ENCODE results near the gene DHX38. TPM values are rescaled to one million over a fixed set of nuclear protein-coding genes. Genes with fewer than 3 reads are reported as not detected.
"Not testable (repeated sequence)": the region's sequence is repeated elsewhere in the genome, so short reads cannot be mapped to it uniquely, and the experiment has no call there.

The DHX38 gene
- total RNA-seq, 4 donors from 2014 or later: 31.7 to 52.7 (median 47.7) TPM

DNA sequence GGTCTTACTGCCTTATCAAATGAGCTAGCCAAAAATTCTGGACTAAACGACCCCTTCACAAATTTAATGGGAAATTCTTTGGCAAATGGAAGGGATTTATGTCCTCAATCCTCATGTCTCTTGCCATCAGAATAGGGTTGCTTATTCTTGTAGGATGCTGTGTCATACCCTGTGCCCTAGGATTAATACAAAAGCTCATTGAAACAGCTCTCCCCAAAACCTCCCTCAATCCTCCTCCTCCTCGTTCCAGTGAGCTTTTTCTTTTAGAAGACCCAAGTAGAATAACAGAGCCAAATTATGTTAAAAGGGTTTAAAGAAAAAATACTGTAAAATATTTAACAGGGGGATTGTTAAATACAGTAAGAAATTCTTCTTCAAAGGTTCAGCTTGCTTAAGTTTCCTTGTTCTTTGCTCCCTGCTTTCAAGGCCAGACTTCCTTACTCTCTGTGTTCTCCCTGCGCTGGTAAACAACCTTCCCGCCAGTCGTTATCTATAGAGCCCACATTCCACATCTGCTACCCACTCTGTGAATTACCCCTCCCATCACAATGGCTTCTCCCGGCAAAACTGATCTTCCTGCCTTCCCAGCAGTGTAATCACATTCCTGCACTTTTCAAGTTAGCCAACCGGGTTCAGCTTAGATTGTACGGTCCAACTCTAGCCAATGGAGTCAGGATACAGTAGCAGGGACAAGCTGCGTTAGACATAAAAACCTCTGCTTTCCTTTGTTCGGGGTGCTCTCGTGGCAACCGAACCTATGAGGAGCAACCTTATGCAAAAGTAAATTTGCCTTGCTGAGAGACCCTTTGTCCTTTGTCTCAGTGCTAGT, 20.9 kb upstream of the DHX38 start:
- TF ChIP-seq POLR2A (IDR thresholded peaks at IDR 0.05): no peak
- TF ChIP-seq, protein P1, sequence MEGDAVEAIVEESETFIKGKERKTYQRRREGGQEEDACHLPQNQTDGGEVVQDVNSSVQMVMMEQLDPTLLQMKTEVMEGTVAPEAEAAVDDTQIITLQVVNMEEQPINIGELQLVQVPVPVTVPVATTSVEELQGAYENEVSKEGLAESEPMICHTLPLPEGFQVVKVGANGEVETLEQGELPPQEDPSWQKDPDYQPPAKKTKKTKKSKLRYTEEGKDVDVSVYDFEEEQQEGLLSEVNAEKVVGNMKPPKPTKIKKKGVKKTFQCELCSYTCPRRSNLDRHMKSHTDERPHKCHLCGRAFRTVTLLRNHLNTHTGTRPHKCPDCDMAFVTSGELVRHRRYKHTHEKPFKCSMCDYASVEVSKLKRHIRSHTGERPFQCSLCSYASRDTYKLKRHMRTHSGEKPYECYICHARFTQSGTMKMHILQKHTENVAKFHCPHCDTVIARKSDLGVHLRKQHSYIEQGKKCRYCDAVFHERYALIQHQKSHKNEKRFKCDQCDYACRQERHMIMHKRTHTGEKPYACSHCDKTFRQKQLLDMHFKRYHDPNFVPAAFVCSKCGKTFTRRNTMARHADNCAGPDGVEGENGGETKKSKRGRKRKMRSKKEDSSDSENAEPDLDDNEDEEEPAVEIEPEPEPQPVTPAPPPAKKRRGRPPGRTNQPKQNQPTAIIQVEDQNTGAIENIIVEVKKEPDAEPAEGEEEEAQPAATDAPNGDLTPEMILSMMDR (IDR thresholded peaks at IDR 0.05): no peak
- no peaks in the 10 kb centered on the region for H3K4me1 ChIP-seq
- WGBS, 2 donors: 69% methylated on average over 12 of the region's 12 CpGs

DNA sequence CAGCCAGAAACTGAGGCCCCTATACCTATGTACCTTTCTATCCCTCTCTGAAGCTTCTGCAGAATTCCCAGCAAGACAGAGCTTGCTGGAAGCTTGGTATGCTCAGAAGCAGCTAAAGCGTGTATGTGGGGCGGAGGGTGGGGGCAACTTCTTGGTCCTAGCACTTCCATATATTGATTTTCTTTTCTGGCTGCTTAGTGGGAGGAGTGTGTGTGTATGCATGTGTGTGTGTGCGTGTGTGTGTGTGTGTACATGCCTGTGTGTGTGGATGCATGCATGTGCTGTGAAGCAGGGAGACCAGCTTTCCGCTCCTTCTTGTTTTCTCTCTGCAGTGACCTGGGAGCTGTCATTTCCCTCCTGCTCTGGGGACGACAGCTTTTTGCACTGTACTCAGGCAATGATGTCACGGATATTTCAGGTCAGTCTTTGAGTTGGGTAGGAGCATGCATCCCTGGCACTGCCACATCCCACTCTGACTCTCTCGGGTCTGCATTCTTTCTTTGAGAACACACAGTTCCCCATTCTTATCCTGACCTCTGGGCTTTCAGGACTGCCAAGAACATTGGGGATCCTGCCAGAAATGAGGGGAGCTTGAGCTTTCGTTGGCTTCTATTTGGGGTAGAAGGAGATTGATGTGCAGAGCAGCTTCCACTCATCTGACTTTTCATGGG, 20.0 kb upstream of the DHX38 start:
- 88% methylated on average over 8 of the region's 8 CpGs for WGBS, 2 donors
- H3K9me3 ChIP-seq: no peaks in the 10 kb centered on the region
- H3K4me3 ChIP-seq (replicated peaks in 1 of 3): no peak overlapping the region
- H3K4me1 ChIP-seq: no peaks in the 10 kb centered on the region
- DNase-seq: no peak
- H3K27ac ChIP-seq: no peak overlapping the region
- no peak for TF ChIP-seq POLR2A (IDR thresholded peaks at IDR 0.05)
- TF ChIP-seq, protein P1 (IDR thresholded peaks at IDR 0.05): no peak
- no peaks in the 10 kb centered on the region for H3K27me3 ChIP-seq
- no peaks in the 10 kb centered on the region for H3K36me3 ChIP-seq
- intact Hi-C loops (cut with DNase I): no loop called here

More for the DNA sequence above, 20.9 kb upstream of the DHX38 start:
- no peak overlapping the region for H3K4me3 ChIP-seq (replicated peaks in 1 of 3)
- H3K27ac ChIP-seq: no peak overlapping the region
- intact Hi-C loops (cut with DNase I): no loop called here
- no peak for DNase-seq
- no peaks in the 10 kb centered on the region for H3K27me3 ChIP-seq
- no peaks in the 10 kb centered on the region for H3K36me3 ChIP-seq
- no peaks in the 10 kb centered on the region for H3K9me3 ChIP-seq

GRCh38 chr16:72075067-72075466, 18.6 kb upstream of the DHX38 start:
- H3K27ac ChIP-seq; H3K4me3 ChIP-seq (replicated peaks in 1 of 3); intact Hi-C loops (cut with DNase I); H3K4me1 ChIP-seq; H3K36me3 ChIP-seq; DNase-seq; H3K9me3 ChIP-seq; H3K27me3 ChIP-seq: not testable (repeated sequence)
- 29 to 38% methylated on average over 1 of the region's 6 CpGs for WGBS, 2 donors

DNA sequence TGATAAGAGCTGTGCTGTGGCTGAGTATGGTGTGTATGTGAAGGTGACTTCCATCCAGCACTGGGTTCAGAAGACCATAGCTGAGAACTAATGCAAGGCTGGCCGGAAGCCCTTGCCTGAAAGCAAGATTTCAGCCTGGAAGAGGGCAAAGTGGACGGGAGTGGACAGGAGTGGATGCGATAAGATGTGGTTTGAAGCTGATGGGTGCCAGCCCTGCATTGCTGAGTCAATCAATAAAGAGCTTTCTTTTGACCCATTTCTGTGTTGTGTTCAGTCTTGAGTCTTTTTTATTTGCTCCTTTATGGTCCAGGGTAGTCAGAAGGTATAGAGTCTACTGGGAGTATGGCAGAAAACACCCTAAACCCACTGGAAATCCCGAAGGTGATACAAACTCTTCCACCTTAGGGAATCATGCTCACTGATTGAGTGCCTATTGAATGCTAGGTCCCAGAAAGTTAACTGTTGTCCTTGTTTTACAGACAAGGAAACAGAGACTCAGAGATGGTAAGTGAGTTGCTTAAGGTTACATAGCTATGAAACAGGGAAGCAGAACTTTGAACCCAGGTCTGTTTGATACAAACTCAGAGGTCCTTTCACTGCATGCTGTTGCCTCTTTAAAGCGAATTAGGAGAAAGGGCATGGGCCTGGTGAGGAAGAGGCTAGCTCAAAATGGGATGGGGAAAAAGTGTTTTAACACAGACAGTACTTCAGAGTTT, 16.5 kb upstream of the DHX38 start:
- intact Hi-C loops (cut with DNase I); H3K27me3 ChIP-seq; H3K36me3 ChIP-seq; H3K4me3 ChIP-seq (replicated peaks in 1 of 3); H3K27ac ChIP-seq; DNase-seq; H3K9me3 ChIP-seq; H3K4me1 ChIP-seq: not testable (repeated sequence)
- WGBS, 2 donors: 83 to 92% methylated on average over 1 to 2 of the region's 5 CpGs

DNA sequence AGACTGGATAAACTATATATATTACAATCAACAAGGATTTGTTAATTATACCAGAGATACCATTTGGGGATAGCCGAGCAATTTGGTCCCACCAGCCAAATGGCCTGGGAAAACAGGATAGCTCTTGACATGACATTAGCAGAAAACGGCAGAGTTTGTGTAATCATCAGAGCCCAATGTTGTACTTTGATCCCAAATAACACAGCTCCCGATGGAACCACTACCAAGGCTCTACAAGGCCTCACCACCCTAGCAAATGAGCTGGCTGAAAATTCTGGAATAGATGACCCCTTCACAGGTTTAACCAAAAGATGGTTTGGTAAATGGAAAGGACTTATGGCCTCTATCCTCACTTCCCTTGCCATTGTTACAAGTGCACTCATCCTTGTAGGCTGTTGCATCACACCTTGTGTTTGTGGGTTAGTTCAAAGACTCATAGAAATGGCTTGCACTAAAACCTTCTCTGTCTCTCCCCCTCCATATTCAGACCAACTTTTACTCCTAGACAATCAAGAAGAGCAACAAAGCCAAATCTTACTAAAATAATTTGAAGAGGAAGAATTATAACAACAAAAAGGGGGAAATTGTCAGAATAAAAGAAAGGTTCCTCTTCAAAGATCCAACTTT, 9.8 kb upstream of the DHX38 start:
- no peak overlapping the region for H3K27ac ChIP-seq
- TF ChIP-seq, protein P1 (IDR thresholded peaks at IDR 0.05): no peak
- no peak for TF ChIP-seq POLR2A (IDR thresholded peaks at IDR 0.05)
- H3K4me3 ChIP-seq (replicated peaks in 1 of 3): no peak overlapping the region
- H3K27me3 ChIP-seq: no peaks in the 10 kb centered on the region
- WGBS, 2 donors: 57 to 64% methylated on average over 3 of the region's 3 CpGs
- intact Hi-C loops (cut with DNase I): no loop called here
- peaks cover 30 to 37% of the 10 kb centered on the region in 2 donors for H3K36me3 ChIP-seq
- H3K9me3 ChIP-seq: no peaks in the 10 kb centered on the region
- no peak for DNase-seq
- H3K4me1 ChIP-seq: no peaks in the 10 kb centered on the region

All from thyroid gland (tissue), 4 donors.